CD4-positive, alpha-beta T cell treated with Interleukin-15 for 4 hours (primary cell): Measurements from ENCODE around the gene ASTN2.

Experiments
- DNase-seq: peaks from one replicate; pipeline ENCODE4 v3.0.0-alpha.2; 2020; ENCODE audit warnings: low spot score

Gene ASTN2

GRCh38 chr9:116661037-116661954 lies 753.6 kb downstream of the ASTN2 start:
- DNase-seq = peak; percentile 31

DNA sequence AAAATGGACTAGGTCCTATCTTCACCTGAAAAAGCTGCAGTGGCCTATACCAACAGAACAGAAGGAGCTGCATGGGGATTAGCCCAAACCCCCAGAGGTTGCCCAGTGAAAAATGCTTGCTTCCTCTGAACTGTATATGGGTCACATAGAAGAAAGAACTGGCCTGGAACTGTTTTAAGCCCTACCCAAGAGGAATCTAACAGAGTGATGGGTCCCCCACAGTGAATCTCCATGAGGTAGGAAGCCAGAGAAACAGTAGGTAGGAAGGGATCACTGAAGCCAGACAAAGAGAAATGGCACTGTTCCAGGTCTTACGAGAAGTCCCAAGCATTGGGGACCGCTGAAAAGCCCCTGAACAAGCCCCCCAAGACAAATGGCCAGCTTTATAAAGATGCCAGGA lies 756.6 kb downstream of the ASTN2 start:
- no peak for DNase-seq

- no peak for DNase-seq
These were observed 757.9 kb downstream of the ASTN2 start for GRCh38 chr9:116656977-116657376.

- no peak for DNase-seq
These were observed 758.3 kb downstream of the ASTN2 start for GRCh38 chr9:116656501-116656971.

DNA sequence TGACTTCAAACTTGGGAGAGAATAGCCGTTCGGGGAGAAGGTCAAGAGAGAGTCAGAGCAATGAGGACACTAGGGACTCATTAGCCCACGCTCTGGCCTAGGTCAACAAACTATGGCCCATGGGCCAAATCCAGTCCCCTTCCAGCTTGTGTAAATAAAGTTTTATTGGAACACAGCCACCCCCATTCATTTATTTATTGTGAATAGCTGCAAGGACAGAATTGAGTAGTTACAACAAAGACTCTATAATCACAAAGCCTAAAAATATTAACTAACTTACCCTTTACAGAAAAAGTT lies 760.9 kb downstream of the ASTN2 start:
- no peak for DNase-seq

- no peak for DNase-seq
These were observed 761.4 kb downstream of the ASTN2 start for GRCh38 chr9:116653348-116654058.

- no peak for DNase-seq
These were observed 767.4 kb downstream of the ASTN2 start for GRCh38 chr9:116647515-116647809.

DNA sequence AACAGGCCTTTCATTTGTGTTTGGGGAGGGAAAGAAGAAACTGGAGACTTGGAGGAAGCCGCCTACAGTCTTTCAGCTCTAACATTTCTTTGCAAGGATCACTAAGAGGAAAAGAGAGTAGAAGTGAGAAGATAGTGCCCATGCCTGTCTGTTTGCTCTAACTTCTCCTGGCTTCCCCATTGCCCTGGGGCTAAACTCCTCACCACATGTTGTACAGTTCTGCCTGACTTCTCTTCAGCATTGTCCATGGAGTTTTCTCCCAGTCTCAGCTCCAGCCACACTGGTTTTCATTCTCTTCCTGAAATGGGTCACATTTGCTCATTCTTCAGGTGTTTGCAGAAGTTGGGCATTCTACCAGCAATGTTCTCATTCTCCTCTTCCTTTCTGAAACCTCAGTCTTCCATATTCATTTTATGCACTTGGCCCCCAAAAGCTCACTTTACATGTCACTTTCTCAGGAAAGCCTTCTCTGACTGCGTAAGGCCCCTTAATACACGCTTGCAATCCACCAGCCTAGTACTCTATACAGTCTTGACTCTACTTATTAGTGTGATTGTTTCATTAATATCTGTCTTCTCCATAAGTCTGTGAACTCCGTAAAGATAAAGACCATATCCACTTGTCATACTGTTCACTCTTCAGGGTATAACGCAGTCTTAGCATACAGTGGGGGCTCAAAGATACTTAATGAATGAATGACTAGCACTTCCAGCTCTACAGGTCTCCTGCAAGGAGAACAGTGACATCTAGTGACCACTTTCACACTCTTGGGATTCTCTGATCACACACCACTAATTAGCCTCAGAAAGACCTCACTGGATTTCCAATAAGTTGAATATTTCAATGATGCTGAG lies 768.0 kb downstream of the ASTN2 start:
- no peak for DNase-seq

DNA sequence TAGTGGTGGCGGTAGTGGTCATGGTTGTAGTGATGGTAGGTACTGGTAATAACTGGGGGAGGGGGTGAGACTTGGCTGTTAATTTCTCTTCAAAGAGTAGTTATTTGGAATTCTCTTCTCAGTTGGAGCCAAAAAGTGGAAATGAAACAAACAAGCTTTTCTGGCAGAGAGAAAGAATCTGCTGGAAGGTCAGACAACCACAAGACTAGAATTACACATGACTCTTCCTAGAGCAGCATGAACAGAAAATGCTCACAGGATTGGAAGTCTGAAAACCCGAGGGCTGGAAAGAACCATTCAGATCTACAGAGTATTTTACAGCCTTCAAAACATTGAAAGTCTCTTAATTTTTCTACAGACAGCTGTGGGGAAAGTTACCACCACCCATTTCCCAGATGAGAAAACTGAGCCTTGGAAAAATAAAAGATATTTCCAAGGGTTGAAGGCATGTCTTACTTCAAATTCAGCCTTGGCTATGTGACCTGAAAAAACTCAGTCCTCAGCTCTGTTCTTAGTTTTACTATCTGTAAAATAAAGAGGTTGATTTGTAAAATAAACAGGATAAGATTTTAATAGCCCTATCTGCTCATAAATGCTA lies 770.7 kb downstream of the ASTN2 start:
- DNase-seq = no peak

DNA sequence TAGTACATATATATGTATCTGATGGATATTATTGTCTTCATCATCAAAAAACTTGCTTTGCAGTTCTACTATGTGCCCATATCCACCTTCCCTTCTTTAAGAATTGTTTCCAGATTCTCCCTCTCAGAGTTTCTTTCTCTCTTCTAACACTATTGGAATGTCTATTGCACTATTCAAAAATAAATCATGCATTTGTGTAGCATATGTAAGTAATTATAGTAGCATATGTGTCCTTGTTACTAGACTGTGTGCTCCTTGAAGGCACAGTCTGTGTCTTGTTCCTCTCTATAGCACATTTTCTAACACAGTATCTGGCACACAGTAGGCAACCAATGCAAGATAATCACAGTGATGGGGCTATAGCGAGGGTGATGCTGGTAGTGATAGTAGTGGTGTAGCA lies 771.2 kb downstream of the ASTN2 start:
- DNase-seq = no peak

DNA sequence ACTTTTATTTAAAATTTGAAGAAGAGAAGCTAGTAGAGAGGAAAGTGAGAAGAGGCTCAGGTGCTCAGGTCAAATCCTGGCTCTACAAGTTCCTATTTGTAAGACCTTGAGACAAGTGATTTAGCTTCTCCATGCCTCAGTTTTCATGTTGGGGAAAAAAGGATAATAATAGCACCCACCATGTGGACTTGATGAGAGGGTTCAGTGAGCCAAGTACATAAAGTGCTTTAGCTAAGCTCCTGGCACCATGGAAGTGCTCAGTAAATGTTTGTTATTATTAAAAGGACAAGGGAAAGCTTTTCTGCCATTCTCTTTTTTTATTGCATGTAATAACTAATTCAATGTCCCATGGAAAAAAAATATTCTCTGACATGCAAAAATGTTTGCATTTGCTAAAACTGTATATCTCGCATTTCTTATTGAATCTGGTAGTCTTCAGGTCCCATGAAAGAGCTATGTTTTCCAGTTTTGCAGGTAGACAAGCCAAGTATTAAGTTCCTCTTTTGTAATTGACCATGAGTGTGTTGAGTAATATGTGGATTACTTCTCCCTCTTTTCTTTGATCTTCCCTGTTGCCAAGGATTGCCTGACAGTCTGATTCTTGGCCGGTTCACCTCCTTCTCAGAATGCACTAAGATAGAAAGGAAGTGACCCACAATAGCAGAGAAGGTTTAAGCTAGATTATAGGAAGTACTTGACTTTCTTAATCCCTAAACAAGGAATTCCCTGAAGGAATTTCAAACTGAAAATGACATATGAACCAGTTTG lies 773.4 kb downstream of the ASTN2 start:
- DNase-seq = no peak

GRCh38 chr9:116639251-116639741 lies 775.6 kb downstream of the ASTN2 start:
- DNase-seq = no peak

GRCh38 chr9:116635908-116636307 lies 778.9 kb downstream of the ASTN2 start:
- no peak for DNase-seq

DNA sequence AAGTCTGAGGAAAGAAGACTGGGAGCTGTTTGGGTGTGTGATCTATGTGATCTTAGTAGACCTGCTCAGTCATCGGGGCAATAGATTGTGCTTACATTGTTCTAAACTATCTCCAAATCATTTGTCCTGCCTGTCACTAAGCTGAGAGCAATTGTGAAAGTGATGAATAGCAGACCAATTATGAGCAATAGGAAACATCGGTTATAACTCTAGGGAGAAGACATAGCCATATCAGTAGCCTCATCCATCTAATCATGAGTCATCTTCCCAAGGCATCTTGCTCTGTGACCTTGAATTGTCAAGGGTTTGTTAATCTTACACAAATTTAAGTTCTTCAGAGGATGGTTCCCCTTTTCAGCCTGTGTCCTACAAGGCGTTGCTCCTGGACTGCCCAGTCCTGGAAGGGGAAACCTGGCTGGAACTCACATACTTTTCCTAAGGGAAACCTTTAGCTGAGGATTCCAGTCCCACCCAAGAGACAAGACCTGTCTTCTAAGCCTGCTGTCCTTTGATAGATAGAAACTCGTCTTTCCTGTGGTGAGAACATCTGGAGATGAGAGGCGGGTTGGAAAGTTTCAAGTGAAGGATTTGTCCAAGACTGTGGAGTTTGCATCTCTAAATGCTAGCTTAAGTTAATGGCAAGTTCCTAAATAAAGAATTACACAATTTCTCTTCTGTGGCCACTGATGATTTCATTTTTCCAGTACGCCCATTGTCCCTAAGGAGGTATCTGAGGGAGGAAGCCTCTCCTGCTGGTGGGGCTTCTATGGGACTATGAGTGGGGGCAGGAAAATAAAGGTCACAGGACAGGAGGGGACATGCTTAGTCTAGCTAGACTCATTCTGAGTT lies 781.6 kb downstream of the ASTN2 start:
- no peak for DNase-seq

GRCh38 chr9:116629634-116630033 lies 785.2 kb downstream of the ASTN2 start:
- no peak for DNase-seq

- DNase-seq = no peak
These were observed 786.1 kb downstream of the ASTN2 start for GRCh38 chr9:116628716-116629115.

GRCh38 chr9:116627433-116627832 lies 787.4 kb downstream of the ASTN2 start:
- no peak for DNase-seq

- no peak for DNase-seq
These were observed 788.1 kb downstream of the ASTN2 start for GRCh38 chr9:116626762-116627161.

DNA sequence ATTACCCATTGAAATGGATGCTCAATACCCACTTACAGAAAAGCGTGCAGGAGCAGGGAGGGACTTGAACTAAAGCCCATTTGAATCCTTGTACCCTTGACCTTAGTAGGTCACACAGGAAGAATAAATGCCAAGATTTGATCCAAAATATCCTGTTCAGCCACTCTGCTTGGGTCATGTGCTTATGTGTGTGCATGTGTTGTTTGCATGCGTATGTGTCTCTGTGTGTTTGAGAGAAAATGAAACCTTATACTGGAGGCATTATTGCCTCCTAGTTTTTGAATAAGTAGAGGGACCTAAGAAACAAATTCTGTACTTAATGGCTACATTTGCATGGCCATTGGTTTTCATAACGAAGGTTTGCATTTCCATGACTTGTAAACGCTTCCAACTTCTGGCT lies 791.1 kb downstream of the ASTN2 start:
- DNase-seq = no peak

- DNase-seq = no peak
These were observed 797.5 kb downstream of the ASTN2 start for GRCh38 chr9:116617389-116617788.
